ENCODE data around the gene FERMT2. TPM values are rescaled to one million over a fixed set of nuclear protein-coding genes. Genes with fewer than 3 reads are reported as not detected.
"Not testable (repeated sequence)": the region's sequence is repeated elsewhere in the genome, so short reads cannot be mapped to it uniquely, and the experiment has no call there.

Gene FERMT2
- total RNA-seq, 1 donor from 2014 or later, result 0.51 TPM

DNA sequence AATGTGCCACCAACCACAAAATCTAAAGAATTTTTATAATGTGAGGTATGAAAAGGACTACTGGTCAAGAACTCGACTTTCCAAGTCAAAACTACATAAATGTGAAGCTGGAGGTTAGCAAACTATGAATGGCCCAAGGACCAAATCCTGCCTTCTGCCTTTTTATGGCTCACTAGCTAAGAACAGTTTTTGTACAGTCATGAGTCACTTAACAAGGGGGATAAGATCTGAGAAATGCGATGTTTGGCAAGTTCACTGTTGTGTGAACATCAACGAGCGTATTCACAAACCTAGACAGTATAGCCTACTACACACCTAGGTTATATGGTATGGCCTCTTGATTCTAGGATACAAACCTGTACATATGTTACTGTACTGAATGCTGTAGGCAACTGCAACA is 28.2 kb downstream of the FERMT2 start:
- H3K4me1 Mint-ChIP-seq, result peaks cover 13% of the 10 kb centered on the region
- H3K4me3 Mint-ChIP-seq, result no peak overlapping the region
- ChIA-PET CTCF (no interaction called here), POLR2A (interaction anchor here (0.6 kb wide), 1 partner anchor 169 kb away, joined by 3 read pairs; no protein-coding TSS in a partner anchor)
- H3K27ac Mint-ChIP-seq, result no peak overlapping the region
- TF ChIP-seq, protein P1, sequence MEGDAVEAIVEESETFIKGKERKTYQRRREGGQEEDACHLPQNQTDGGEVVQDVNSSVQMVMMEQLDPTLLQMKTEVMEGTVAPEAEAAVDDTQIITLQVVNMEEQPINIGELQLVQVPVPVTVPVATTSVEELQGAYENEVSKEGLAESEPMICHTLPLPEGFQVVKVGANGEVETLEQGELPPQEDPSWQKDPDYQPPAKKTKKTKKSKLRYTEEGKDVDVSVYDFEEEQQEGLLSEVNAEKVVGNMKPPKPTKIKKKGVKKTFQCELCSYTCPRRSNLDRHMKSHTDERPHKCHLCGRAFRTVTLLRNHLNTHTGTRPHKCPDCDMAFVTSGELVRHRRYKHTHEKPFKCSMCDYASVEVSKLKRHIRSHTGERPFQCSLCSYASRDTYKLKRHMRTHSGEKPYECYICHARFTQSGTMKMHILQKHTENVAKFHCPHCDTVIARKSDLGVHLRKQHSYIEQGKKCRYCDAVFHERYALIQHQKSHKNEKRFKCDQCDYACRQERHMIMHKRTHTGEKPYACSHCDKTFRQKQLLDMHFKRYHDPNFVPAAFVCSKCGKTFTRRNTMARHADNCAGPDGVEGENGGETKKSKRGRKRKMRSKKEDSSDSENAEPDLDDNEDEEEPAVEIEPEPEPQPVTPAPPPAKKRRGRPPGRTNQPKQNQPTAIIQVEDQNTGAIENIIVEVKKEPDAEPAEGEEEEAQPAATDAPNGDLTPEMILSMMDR (IDR thresholded peaks at IDR 0.05), result no peak
- no peaks in the 10 kb centered on the region for H3K9me3 Mint-ChIP-seq
- DNase-seq (no peak), ATAC-seq (ENCODE audit: low read depth) (no peak)
- intact Hi-C loops (cut with micrococcal nuclease), result no loop called here
- H3K27me3 Mint-ChIP-seq, result no peaks in the 10 kb centered on the region
- H3K36me3 Mint-ChIP-seq (ENCODE audit: low read depth), result no peaks in the 10 kb centered on the region

- H3K4me3 Mint-ChIP-seq, result no peak overlapping the region
- intact Hi-C loops (cut with micrococcal nuclease), result no loop called here
- CTCF ChIA-PET, result no interaction called here
- H3K27ac Mint-ChIP-seq, result no peak overlapping the region
- H3K36me3 Mint-ChIP-seq (ENCODE audit: low read depth), result no peaks in the 10 kb centered on the region
- ATAC-seq (ENCODE audit: low read depth) (no peak), DNase-seq (no peak)
- H3K27me3 Mint-ChIP-seq, result no peaks in the 10 kb centered on the region
- POLR2A ChIA-PET, result interaction anchor here (0.6 kb wide), 1 partner anchor 170 kb away, joined by 3 read pairs; no protein-coding TSS in a partner anchor
- peaks cover 16% of the 10 kb centered on the region for H3K4me1 Mint-ChIP-seq
- no peaks in the 10 kb centered on the region for H3K9me3 Mint-ChIP-seq
- TF ChIP-seq, protein P1 (IDR thresholded peaks at IDR 0.05), result no peak
Observed at GRCh38 chr14:52922059-52922458, 28.8 kb downstream of the FERMT2 start.

DNA sequence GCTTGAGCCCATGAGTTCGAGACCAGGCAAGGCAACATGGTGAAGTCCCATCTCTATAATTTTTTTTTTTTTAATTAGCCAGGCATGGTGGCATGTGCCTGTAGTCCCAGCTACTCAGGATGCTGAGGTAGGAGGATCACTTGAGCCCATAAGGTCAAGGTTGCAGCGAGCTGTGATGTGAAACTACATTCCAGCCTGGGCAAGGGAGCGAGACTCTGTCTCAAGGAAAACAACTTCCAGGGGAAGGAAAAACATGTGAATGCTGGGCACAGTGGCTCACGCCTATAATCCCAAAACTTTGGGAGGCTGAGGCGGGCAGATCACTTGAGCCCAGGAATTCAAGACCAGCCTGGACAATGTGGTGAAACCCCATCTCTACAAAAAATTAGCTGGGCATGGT is 30.4 kb downstream of the FERMT2 start:
- H3K4me1 Mint-ChIP-seq, result peaks cover 16% of the 10 kb centered on the region
- H3K27ac Mint-ChIP-seq; H3K9me3 Mint-ChIP-seq; H3K4me3 Mint-ChIP-seq; DNase-seq; intact Hi-C loops (cut with micrococcal nuclease); H3K27me3 Mint-ChIP-seq; ATAC-seq (ENCODE audit: low read depth); CTCF ChIA-PET; H3K36me3 Mint-ChIP-seq (ENCODE audit: low read depth); POLR2A ChIA-PET: not testable (repeated sequence)

DNA sequence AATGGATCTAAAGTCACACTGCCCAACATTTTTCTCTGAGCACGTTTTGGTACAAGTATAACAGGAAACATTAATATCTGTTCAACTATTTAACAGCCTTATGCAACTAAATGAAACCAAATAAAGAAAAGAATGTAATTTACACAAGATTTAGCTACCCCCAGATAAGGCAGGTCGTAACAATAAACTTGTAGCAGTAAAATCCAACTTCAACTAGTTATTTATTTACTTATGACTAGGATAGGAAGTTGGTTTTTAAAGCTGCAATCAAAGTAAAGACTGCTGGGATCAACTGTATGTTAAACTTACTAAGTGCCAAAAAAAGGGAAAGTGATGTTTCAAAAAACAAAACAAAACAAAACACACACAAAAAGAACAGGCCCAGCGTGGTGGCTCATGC is 30.9 kb downstream of the FERMT2 start:
- Mint-ChIP-seq H3K27me3 (no peaks in the 10 kb centered on the region), H3K9me3 (no peaks in the 10 kb centered on the region), H3K4me3 (no peak overlapping the region), H3K27ac (no peak overlapping the region), H3K4me1 (peaks cover 16% of the 10 kb centered on the region), H3K36me3 (ENCODE audit: low read depth) (no peaks in the 10 kb centered on the region)
- ChIA-PET CTCF (no interaction called here), POLR2A (no interaction called here)
- DNase-seq (no peak), ATAC-seq (ENCODE audit: low read depth) (no peak)
- intact Hi-C loops (cut with micrococcal nuclease), result no loop called here
- TF ChIP-seq, protein P1 (IDR thresholded peaks at IDR 0.05), result no peak

GRCh38 chr14:52918486-52918885 is 32.4 kb downstream of the FERMT2 start:
- peaks cover 15% of the 10 kb centered on the region for H3K4me1 Mint-ChIP-seq
- TF ChIP-seq, protein P1 (IDR thresholded peaks at IDR 0.05), result no peak
- POLR2A ChIA-PET, result no interaction called here
- intact Hi-C loops (cut with micrococcal nuclease), result no loop called here
- H3K4me3 Mint-ChIP-seq, result no peak overlapping the region
- no peaks in the 10 kb centered on the region for H3K9me3 Mint-ChIP-seq
- no peak overlapping the region for H3K27ac Mint-ChIP-seq
- no peaks in the 10 kb centered on the region for H3K36me3 Mint-ChIP-seq (ENCODE audit: low read depth)
- H3K27me3 Mint-ChIP-seq, result no peaks in the 10 kb centered on the region
- no peak for DNase-seq
- peak; percentile 92 for ATAC-seq (ENCODE audit: low read depth)
- CTCF ChIA-PET, result no interaction called here

DNA sequence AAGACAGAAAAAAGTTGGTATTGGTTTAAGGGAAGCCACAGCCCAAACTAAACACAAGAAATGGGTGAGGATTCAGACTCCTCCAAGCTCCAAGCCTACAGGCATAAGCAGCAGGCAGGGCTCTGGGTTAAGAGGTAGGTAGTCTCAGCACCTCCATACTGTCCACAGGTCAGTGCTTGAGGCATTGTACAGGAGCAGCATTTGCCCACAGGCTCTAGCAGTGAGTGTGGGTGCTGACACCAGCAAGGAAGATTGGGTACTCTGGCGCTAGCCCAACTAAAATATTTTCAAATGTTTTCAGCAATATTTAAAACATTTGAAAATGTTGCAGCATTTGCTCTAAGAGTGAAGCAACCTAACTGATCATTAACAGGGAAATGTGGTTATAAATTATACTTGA is 33.1 kb downstream of the FERMT2 start:
- Mint-ChIP-seq H3K36me3 (ENCODE audit: low read depth) (no peaks in the 10 kb centered on the region), H3K4me1 (peaks cover 15% of the 10 kb centered on the region), H3K27me3 (no peaks in the 10 kb centered on the region), H3K4me3 (no peak overlapping the region), H3K9me3 (no peaks in the 10 kb centered on the region), H3K27ac (no peak overlapping the region)
- TF ChIP-seq, protein P1 (IDR thresholded peaks at IDR 0.05), result no peak
- ATAC-seq (ENCODE audit: low read depth) (no peak), DNase-seq (no peak)
- ChIA-PET CTCF (no interaction called here), POLR2A (no interaction called here)
- intact Hi-C loops (cut with micrococcal nuclease), result no loop called here

All from activated B cell treated with CpG ODN at 0.5 μM for 24 hours (primary cell).